SKM-1 treated with dmso at 0.1 percent for 144 hours (cell line): ENCODE data around the gene GOLIM4.
A peak's percentile ranks its signal among the peaks of the same experiment; 100 is the strongest.

Source experiments
- DNase-seq: peaks from one replicate; lab custom pipeline; 2025; ENCODE audit not compliant: unreplicated experiment; lab: John Stamatoyannopoulos, UW

Gene GOLIM4

DNA sequence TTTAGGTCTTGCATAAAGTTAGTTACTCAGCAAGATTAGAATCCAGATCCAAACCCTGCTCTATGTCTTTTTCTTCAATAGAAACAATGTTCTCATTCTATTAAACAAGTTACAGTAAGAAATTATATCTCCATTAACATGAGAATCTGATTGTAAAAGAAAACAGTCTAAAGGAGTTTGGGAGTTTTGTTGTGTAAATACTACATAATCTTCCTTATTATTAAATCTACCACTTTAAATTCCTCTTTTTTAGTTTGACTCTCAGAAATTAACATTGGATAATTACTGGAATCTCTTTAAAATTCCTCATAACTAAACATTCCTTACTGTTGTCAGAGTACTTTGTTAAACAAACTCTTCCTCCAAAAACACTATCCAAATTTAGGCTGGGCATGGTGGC, 1.7 kb upstream of the GOLIM4 start:
- DNase-seq: no peak

GRCh38 chr3:168096210-168096652, 507 bp upstream of the GOLIM4 start:
- DNase-seq: peak; percentile 75

DNA sequence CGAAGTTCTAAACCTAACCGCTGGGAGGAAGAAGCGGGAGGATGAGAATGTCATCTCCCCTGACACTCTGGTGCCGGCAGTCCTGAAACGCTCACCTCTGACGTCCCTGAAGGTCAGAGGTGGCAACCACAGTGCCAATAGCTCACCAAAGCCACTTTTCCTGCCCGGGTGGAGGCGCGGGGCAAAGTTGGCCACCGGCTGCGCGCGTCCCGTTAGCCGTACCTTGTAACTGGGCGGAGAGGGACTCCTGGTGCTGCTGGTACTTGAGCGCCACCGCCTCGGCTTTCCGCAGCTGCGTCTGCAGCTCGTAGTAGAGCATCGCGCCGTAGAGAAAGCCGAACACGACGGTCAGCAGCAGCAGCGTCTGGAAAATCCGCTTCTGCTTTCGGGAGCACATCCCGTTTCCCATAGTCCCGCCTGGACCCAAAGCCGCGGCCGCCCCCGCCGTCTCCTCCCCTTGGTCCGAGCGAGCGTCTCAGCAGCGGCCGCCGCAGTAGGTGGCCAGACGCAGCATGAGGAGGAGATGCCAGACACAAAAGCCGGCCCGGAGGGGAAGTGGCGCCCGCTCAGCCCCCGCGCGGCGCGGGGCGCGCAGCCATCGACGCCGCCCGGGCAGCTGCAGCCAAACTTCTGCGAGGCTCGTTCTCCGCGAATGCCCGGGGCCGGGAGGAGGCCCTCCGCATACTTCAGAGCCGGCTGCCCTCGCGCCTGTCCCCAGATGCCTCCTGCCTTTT, 680 bp downstream of the GOLIM4 start:
- peak; percentile 66 for DNase-seq

GRCh38 chr3:168094580-168094876, 1.2 kb downstream of the GOLIM4 start:
- DNase-seq: no peak

- no peak for DNase-seq
These were observed 1.9 kb downstream of the GOLIM4 start for GRCh38 chr3:168093790-168094189.

DNA sequence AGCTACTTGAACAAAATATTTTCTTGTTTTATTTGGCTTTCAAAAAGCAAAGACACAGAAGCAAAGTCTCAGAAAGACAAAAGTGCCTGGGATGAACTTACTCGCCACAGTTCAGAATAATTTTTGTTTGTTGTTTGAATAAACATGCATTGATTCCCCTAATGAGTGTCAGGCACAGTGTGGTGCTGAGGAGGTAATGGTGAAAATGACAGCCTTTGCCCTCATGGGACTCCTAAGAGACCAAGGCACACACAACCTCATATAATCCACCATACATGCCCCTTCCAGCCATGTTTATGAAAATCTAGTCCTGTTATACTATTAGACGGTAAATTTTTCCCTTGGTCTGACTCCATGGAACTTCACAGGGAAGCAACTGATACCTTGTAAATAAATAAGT, 2.5 kb downstream of the GOLIM4 start:
- no peak for DNase-seq

- DNase-seq: no peak
These were observed 3.8 kb downstream of the GOLIM4 start for GRCh38 chr3:168091941-168092340.

DNA sequence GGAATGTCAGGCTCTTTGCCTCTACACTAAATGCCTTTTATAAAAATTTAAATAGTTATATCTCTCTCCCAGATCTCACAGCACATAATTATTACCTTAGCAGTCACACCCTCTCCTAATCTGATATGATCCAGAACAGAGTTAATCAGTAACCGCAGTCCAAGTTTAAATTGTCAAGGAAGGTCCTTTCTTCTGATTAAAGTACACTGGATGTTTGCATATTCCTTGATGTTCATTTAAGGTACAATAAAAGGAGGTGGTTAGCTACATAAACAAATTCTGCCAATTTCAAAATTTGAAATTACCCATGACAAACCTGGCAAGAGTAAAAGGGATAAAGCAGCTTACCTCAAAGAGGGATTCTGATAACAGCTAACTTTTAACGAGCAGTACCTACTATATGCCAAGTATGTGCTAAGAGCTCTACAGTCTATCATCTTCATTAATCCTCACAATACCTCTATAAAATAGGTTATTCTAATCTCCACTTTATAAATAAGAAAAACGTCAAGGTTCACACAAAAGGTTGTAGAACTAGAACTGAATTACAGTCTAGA, 4.3 kb downstream of the GOLIM4 start:
- no peak for DNase-seq

DNA sequence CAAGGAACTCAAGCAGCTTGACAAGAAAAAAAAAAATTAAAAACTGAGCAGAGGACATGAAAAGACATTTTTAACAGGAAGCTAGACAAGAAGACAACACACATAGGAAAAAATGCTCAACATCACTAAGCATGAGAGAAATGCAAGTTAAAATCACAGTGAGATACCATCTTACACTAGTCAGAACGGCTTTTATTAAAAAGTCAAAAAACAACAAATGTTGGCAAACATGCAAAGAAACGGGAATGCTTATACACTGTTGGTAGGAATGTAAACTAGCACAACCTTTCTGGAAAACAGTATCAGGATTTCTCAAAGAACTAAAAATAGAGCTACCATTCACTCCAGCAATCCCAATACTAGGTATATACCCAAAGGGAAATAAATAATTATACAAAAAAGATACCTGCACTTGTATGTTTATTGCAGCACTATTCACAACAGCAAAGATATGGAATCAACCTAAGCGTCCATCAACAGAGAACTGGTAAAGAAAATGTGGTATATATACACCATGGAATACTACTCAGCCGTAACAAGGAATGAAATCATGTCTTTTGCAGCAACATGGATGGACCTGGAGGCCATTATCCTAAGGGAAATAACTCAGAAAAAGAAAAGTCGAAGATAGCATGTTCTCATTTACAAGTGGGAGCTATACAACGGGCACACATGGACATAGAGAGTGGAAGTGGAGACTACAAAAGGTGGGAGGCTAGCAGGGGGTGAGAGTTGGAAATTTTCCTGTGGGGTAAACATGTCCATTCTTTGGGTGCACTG, 5.2 kb downstream of the GOLIM4 start:
- DNase-seq: no peak

DNA sequence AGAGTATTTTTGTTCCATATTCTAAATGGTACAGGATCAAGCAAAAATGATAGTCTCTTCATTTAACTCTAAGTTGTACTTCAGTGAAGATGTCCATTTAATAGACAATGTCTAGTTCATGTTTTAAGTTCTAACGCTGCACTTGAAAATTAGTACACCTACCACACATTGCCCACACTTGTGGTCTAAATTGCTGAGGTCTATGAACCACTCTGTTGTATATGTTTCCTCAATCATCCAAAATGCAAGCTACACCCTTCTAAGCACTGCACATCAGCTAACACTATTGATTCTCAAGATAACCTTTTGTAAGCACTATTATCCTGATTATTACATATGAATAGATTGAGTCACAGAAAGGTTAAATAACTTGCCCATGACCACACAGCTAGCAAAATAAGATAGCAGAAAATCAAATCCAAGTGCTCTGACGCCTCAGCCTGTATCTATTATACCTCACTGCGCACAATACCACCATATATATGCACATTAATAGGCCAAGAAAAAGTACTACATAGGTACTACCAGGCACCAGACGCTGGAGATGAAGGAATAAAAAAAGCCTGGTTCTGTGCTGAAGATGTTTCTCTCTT, 6.4 kb downstream of the GOLIM4 start:
- DNase-seq: no peak

DNA sequence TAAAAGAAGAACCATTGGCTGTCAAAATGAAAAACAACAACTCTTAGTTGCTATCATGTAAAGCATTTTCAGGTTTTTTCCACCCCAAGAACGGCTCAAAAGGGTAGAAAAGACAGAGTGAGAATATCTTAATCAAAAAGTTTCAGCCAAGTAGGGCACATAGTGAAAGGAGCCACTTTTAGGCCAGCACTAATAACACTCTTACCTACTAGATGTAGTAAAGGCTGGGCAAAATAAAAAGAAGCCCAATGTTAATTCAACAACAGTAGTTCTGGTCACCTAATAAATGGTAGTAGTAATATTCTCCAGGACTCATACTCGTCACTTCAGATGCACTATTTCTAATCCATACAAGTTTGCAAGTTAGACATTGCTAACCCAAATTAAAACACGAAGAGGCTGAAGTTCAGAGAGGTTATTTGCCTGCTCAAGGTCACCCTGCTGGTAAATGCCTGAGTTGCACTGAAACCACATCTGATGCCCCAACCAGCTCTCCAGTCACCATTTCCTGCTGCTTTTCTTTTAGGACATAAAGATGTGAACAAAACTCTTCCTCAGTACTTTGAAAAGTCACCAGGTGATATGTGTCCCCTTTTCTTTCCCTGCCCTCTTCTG, 7.5 kb downstream of the GOLIM4 start:
- peak; percentile 50 for DNase-seq

DNA sequence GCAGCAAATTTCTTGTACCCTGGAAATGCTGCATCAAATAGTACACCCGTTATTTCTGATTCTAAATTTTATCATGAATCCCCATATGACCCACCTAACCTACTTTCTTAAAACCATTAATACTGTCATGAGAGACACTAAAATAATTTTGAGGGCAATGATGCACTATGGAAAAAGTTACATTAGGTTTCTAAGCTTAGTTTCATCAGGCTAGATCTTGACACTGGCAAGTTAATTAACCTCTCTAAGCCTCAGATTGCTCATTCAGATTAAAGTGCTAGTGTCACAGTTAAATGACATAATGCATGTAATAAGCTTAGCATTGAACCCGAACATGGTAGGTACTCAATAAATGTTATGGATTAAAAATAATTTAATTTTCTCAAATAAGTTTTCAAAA, 8.2 kb downstream of the GOLIM4 start:
- no peak for DNase-seq

DNA sequence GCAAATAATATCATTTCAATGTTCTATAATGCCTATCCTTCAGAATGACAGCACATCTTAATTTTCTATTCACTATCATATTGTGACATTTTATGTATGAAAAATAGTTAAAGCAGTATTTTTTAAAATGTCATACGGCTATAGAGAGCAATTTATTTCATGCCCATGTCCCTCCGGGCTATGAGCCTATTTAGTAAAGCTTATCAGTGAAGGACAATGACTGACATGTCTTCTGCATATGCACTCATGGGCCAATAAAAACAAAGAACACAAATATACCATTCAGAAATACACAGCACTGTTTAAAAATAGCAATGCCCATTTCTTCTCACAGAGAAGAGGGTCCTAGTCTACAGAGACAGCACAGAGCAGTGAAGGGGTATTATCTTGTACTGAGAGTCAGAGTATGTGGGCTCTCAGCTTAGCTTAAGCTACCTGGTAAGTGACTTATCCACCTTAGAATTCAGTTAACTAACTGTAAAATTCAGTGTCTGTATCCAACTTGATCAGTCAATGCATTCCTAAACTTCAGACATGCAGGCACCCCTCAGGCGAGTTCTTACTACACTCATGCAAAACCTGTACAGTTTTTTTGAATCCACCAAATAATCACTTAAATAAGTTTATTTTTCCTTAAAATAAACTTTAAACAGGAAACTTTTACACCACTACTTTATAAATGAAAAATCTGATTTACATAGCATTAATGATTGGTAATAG, 9.0 kb downstream of the GOLIM4 start:
- no peak for DNase-seq

- no peak for DNase-seq
These were observed 10.1 kb downstream of the GOLIM4 start for GRCh38 chr3:168085491-168086119.

GRCh38 chr3:168083906-168084305, 11.8 kb downstream of the GOLIM4 start:
- no peak for DNase-seq

DNA sequence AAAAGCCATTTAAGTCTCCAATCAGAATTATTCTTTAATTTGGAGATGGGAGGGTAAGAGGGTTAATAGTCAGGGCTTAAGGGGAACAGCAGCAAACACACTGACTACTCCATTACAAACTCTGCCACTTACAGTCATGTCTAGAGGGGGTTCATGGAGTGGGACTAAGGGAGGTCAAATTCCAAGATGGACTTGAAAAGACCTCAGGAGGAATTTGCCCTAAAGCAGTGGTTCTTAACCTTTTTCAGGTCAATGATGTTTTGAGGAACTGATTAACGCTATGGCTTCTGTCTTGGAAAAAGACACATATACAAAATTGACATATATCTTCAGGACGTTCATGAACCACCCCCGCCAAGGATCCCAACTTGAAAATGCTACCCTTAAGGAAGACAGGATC, 13.9 kb downstream of the GOLIM4 start:
- DNase-seq: no peak

DNA sequence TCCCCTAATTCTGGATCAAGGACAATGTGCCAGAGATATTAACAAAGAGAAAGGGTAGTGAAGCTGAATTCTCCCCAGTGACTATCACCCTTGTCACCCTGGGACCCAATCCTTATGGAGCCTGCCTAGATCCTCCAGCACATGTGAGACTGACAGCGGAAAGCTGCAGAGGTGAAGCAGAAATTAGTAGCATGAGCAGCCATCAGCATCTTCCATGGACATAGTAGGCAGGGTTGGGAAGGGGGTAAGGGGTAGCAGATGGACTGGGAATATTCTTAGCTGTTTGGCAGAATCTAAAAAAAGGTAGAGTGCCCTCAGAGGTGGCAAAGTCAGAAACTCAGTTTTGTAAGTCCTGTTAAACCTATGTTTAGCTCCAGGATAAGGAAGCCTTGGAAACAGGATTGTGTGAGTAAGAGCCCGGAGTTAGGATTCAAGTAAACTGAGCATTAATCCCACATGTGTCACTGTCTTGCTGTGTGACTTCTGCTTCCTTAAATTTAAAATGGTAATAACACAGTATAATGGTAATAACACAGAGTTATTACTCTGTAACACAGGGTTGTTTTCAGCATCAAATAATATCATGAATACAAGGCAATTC, 14.5 kb downstream of the GOLIM4 start:
- no peak for DNase-seq

DNA sequence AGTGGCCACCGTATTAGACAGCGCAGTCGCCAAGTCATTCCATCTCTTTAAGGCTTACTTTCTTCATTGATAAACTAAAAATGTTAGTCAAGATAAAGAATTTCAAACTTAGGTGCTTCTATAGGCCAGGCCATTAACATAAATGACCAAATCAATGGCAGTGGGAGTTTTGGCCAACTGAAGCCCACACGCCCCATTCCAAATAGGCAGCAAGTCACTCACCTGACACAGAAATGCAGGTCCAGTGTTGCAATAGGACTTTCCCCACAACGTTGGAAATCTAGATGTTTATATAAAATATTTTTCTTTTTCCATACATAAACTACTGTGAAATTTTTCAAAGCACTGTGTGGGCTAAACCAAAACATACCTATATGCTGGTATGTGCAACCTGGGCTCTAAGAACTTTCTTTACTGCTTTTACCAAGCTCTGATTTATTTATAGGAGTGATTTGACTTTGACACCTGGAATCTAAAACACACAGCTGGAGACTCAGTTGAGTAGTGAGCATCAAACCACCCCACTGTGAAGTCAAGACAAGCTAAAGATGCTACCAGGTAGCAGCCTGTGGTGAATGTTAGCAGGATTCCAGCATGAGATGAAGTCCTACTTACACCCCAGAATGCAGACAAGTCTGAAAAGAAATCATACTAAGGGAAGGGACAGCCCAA, 15.1 kb downstream of the GOLIM4 start:
- DNase-seq: no peak

DNA sequence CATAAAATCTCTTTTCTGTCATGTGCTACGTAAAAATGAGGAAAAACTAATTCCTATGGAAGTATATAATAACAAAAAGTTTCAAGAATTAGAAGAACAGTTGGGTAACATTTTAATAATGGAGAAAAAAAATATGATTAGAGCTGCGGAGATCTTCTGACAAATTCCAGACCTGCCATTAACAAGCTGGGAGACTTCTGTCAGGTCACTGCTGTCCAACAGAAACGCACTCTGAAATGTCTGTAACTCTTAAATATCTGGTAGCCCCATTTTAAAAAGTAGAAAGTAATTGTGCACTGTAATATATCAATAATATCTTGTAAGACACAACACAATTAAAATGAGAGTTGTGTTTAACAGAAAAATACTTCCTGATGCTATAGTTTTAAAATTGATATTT, 15.7 kb downstream of the GOLIM4 start:
- DNase-seq: no peak

DNA sequence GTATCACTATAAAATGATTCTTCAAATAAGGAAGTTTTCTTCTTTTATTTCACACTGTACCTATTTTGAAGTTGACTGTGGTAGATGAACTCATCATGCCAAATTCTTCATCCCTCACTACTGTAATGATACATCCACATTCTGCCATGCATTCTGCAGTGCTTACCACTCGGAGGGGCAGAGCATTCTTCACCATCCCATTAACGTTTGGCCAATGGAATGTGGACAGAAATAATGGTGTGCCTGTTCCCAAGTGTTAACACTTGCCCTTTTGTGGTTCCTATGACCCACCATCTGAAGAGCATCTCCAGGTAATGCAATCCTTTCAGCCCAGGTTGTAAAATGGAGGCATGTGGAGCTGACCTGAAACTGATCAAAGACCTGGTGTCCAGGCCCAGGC, 18.6 kb downstream of the GOLIM4 start:
- no peak for DNase-seq
